ENCODE measurements around the gene HUNK.

- TF ChIP-seq RXRA (IDR thresholded peaks at IDR 0.05; ENCODE audit: insufficient read depth, low read depth, low read length): no peak
- TF ChIP-seq EP300 (IDR thresholded peaks at IDR 0.05; ENCODE audit: borderline replicate concordance in 1 of 2, low read depth in 2 of 2, low read length in 2 of 2): no peak
- no peak for TF ChIP-seq ATF2 (IDR thresholded peaks at IDR 0.05; ENCODE audit: low read length)
- TF ChIP-seq, protein P1, sequence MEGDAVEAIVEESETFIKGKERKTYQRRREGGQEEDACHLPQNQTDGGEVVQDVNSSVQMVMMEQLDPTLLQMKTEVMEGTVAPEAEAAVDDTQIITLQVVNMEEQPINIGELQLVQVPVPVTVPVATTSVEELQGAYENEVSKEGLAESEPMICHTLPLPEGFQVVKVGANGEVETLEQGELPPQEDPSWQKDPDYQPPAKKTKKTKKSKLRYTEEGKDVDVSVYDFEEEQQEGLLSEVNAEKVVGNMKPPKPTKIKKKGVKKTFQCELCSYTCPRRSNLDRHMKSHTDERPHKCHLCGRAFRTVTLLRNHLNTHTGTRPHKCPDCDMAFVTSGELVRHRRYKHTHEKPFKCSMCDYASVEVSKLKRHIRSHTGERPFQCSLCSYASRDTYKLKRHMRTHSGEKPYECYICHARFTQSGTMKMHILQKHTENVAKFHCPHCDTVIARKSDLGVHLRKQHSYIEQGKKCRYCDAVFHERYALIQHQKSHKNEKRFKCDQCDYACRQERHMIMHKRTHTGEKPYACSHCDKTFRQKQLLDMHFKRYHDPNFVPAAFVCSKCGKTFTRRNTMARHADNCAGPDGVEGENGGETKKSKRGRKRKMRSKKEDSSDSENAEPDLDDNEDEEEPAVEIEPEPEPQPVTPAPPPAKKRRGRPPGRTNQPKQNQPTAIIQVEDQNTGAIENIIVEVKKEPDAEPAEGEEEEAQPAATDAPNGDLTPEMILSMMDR (IDR thresholded peaks at IDR 0.05; ENCODE audit: control extremely low read depth in 1 of 3, insufficient read depth in 1 of 3, low read depth in 1 of 3, low read length in 3 of 3): no peak
- TF ChIP-seq KDM1A (IDR thresholded peaks at IDR 0.05; ENCODE audit: borderline replicate concordance, low read length): no peak
- no peak for TF ChIP-seq MAFK (IDR thresholded peaks at IDR 0.05; ENCODE audit: low read depth, low read length)
- no peak for TF ChIP-seq MAX (IDR thresholded peaks at IDR 0.05)
- no peak for TF ChIP-seq POLR2AphosphoS5 (IDR thresholded peaks at IDR 0.05; ENCODE audit: low read depth, low read length)
- no peak for TF ChIP-seq EZH2 (IDR thresholded peaks at IDR 0.05; ENCODE audit: low read depth, low read length, severe bottlenecking)
- TF ChIP-seq RAD21 (IDR thresholded peaks at IDR 0.05 in 1 of 2, conservative IDR thresholded peaks at IDR 0.05 in 1 of 2; ENCODE audit: low read depth in 2 of 2, low read length in 2 of 2): no peak
- TF ChIP-seq, protein P2, sequence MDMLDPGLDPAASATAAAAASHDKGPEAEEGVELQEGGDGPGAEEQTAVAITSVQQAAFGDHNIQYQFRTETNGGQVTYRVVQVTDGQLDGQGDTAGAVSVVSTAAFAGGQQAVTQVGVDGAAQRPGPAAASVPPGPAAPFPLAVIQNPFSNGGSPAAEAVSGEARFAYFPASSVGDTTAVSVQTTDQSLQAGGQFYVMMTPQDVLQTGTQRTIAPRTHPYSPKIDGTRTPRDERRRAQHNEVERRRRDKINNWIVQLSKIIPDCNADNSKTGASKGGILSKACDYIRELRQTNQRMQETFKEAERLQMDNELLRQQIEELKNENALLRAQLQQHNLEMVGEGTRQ (IDR thresholded peaks at IDR 0.05; ENCODE audit: low read length): no peak
- TF ChIP-seq TEAD4 (IDR thresholded peaks at IDR 0.05; ENCODE audit: low read depth, low read length): no peak
Observed at GRCh38 chr21:31922881-31923280, 50.1 kb downstream of the HUNK start.
